Panc1 (cell line): ENCODE data around the gene CACNA2D3.

ENCODE experiments used
- POLR2AphosphoS5 ChIP-seq: IDR thresholded peaks from 2 replicates; pipeline ENCODE4 v1.6.1; 2012; ENCODE audit warnings: mild to moderate bottlenecking, low read depth, low read length, moderate library complexity
- SIN3A ChIP-seq: IDR thresholded peaks from 2 replicates; pipeline ENCODE4 v1.6.1; 2012; ENCODE audit warnings: low read depth, mild to moderate bottlenecking, low read length, moderate library complexity, borderline replicate concordance; ENCODE audit not compliant: insufficient read depth
- TCF7L2 ChIP-seq: IDR thresholded peaks from 2 replicates; pipeline ENCODE4 v1.6.1; 2011; ENCODE audit warnings: mild to moderate bottlenecking, low read depth, low read length, inconsistent platforms
- TF ChIP-seq, protein P1 (sequence below): fragments of 450-650 bp; IDR thresholded peaks from 2 replicates; pipeline ENCODE4 v1.5.1; 2017; ENCODE audit warnings: mild to moderate bottlenecking

DNA sequence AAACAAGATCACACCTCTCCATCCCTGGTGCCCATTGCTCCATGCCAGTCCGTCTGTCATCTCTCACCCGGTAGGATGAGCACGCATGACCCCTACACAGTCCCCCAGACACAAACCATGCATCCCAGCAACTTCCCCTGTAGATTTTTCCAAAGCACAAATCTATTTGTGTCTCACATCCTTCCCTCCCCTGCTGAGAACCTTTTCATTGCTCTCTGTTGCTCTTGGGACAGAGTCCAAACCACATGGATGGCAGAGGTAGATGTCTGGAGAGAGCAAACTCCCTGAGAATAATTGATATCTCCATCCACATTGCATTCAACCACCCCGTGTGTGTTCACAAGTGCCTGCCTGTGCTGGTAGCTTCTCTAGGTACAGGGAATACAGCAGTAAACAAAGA lies 835.4 kb downstream of the CACNA2D3 start:
- TF ChIP-seq, protein P1, sequence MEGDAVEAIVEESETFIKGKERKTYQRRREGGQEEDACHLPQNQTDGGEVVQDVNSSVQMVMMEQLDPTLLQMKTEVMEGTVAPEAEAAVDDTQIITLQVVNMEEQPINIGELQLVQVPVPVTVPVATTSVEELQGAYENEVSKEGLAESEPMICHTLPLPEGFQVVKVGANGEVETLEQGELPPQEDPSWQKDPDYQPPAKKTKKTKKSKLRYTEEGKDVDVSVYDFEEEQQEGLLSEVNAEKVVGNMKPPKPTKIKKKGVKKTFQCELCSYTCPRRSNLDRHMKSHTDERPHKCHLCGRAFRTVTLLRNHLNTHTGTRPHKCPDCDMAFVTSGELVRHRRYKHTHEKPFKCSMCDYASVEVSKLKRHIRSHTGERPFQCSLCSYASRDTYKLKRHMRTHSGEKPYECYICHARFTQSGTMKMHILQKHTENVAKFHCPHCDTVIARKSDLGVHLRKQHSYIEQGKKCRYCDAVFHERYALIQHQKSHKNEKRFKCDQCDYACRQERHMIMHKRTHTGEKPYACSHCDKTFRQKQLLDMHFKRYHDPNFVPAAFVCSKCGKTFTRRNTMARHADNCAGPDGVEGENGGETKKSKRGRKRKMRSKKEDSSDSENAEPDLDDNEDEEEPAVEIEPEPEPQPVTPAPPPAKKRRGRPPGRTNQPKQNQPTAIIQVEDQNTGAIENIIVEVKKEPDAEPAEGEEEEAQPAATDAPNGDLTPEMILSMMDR, result no peak
- TF ChIP-seq SIN3A (no peak), TCF7L2 (no peak), POLR2AphosphoS5 (no peak)
